ENCODE results near the gene CNTN5.

Gene CNTN5

DNA sequence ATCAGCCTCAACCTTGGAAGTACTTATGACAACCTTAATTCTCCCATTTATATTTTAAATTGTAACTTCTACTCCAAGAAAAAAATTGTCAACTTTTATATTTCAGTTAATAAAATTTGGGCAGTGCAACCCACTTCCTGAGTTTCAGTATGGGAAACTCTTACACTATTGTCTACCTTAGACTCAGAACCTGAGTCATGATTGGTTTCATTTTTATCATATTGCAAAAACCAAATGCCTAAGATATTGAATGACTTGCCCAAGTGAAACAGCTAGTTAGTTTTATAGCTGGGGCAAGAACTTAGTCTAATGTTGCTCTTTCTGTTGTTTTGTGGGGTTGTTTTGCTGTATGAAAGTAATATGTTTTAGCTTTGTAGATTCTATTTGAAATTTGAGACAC lies 1332.3 kb downstream of the CNTN5 start:
- DNase-seq: no peak

DNA sequence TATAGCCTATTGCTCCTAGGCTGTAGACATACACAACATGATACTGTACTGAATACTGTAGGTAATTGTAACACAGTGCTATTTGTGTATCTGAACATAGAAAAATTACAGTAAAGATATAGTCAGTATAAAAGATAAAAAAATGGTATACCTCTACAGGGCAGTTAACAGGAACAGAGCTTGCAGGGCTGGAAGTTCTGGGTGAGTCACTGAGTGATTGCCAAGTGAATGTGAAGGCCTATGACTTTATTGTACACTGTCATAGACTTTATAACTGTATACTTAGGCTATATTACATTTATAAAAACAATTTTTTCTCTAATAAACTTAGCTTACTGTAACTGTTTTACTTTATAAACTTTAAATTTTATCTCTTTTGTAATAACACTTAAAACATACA lies 1334.0 kb downstream of the CNTN5 start:
- DNase-seq: no peak

DNA sequence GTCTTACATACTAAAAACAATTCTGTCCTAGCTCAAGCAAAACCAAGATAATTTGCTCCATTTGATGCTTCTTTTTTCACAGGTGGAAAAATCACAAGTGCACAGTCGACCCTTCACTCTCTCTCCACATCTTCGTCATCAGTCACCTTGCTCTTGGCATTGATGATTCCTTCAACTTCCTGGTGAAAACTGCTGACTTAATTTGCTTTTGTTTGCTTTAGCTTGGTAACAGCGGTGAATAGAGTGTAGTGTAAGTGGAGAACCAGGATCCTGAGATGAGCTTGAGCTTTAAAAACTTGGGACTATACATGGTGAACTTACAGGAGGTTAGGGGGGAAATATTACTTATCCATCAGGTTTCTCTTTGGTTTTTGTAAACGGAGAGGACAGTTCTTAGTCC lies 1335.3 kb downstream of the CNTN5 start:
- DNase-seq: no peak

DNA sequence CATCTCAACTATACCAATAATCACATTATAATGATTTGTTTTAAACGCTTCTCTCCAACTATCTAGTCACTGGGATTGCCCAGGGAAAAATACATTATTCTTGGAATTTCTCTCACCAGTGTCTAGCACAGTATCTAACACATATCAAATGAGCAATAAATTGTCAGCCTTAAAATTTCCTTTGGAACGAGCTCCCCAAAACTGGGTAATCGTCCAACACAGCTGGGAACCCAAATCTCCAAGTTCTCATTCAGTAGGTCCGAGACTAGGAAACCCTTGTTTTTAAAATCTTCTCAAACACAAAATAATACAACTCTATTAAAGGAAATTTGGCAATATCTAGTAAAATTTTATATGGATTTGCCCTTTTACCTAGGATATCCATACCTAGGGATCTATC lies 1338.5 kb downstream of the CNTN5 start:
- no peak for DNase-seq

DNA sequence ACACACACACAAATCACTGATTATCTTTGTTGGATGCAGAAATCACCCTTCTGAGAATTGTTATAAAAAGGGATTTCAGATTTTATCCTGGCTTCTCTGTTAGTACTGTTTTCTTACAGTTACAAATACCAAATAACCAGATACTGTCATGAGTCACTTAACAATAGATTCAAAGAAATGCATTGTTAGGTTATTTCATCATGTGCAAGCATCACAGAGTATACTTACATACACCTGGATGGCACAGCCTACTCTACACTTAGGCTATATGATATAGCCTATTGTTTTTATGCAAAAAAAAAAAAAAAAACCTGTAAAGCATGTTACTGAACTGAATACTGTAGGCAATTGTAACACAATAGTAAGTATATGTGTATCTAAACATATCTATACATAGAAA lies 1347.1 kb downstream of the CNTN5 start:
- DNase-seq: no peak

DNA sequence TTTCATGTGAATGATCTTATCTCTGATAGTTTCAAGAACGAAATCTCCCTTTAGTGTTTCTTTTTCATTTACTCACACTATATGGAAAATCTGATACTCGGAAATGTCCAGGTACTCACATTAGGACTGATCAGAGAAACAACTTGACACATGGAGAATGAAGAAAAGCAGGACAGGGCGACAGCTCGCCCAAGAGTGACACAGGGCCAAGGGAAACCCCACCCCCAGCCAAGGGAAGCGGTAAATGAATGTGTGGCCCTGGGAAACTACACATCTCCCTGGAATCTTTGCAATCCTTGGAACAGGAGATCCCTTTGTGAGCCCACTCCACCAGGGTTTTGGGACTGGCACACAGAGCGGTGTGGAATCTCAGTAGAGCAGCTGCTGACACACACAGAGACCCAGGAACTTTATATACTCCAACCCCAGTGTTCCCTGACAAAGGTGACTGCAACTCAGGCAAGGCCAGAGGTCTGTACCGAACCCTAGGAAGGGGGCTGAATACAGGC lies 1362.7 kb downstream of the CNTN5 start:
- DNase-seq: no peak

DNA sequence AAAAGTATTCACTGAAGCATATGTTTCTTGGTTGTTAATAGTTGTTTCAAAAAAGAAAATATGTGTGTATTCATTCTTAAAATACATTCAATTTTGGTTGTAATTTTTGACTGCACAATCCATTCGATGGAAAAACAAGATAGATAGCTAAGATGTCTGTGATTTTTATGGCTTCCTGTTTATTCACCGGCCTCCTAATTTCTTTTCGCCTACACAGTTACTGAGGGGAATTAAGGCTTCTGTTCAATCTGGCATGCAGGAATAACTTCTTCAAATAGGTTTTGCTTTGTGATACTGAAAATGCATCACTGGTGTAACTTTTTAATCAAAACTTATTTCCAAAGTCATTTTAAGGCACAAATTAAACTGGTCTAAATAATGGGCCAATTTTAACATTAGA lies 1375.5 kb downstream of the CNTN5 start:
- no peak for DNase-seq

DNA sequence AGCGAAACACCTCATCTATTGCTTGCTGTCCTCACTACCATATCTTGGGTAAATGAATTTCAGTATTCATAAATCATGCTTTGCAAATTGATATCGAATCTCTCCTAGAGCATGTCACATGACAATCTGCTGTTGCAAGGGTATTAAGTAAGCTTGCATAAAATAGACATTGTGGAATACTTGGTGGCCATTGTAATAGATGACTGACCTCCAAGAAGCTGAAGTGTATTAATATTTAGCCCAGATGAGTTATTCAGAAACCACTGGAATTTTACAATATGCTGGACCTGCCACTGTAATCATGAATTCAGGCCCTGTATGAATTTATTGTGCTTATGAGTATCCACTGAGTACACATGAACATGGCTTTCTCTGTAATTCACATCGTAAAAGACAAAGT lies 1376.7 kb downstream of the CNTN5 start:
- DNase-seq: no peak

DNA sequence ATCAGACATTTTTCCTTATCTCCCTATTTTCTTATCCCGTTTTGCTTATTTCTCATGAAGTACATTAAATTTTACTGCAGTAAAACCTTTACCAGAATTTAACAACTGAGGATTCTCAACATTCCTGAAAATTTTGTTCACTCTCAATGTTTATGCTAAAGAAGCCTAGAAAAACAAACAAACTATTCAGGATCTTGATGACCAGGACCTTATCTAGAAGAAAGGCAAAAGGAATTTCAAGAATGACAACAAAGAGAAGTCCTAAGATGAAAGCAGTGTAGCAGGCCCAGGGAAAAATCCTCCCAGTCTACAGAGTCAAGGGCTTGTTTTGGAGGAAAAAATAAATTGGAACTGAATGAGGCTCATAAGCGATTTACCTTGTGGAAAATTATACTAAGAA lies 1383.1 kb downstream of the CNTN5 start:
- no peak for DNase-seq

DNA sequence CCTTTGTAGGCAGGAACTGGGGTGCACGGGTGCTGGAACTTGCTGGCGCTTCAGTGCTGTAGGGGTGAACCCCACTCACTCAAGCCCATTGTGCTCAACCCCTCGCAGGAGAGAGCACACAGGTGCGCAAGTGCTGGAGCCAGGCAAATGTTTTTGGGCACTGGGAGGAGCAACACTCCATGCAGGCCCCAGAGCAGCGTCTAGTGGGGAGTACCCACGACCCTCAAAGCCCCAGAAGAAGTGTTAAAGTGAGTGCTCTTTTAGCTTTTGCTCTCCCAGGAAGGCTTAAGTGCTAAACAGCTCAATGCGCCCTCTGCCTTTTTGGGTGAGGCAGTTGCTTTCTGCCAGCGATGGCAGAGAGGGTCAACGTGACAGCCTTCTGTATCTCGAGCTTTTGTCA lies 1384.2 kb downstream of the CNTN5 start:
- no peak for DNase-seq
